ENCODE results near the gene ARID1B.

GRCh38 chr6:157258878-157259277 lies 481.7 kb downstream of the ARID1B start:
- TF ChIP-seq, protein P1, sequence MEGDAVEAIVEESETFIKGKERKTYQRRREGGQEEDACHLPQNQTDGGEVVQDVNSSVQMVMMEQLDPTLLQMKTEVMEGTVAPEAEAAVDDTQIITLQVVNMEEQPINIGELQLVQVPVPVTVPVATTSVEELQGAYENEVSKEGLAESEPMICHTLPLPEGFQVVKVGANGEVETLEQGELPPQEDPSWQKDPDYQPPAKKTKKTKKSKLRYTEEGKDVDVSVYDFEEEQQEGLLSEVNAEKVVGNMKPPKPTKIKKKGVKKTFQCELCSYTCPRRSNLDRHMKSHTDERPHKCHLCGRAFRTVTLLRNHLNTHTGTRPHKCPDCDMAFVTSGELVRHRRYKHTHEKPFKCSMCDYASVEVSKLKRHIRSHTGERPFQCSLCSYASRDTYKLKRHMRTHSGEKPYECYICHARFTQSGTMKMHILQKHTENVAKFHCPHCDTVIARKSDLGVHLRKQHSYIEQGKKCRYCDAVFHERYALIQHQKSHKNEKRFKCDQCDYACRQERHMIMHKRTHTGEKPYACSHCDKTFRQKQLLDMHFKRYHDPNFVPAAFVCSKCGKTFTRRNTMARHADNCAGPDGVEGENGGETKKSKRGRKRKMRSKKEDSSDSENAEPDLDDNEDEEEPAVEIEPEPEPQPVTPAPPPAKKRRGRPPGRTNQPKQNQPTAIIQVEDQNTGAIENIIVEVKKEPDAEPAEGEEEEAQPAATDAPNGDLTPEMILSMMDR (IDR thresholded peaks at IDR 0.05; ENCODE audit: low read depth, low read length, missing input control): no peak
- TF ChIP-seq MAX (IDR thresholded peaks at IDR 0.05) (no peak), YY1 (IDR thresholded peaks at IDR 0.05) (no peak), NR2F2 (IDR thresholded peaks at IDR 0.05) (no peak), RXRA (IDR thresholded peaks at IDR 0.05) (no peak), FOXA1 (IDR thresholded peaks at IDR 0.05) (no peak), EGR1 (IDR thresholded peaks at IDR 0.05; ENCODE audit: low read depth in 2 of 2) (no peak), TAF1 (conservative IDR thresholded peaks at IDR 0.05) (no peak), SP1 (IDR thresholded peaks at IDR 0.05) (no peak)
- TF ChIP-seq, protein P2, sequence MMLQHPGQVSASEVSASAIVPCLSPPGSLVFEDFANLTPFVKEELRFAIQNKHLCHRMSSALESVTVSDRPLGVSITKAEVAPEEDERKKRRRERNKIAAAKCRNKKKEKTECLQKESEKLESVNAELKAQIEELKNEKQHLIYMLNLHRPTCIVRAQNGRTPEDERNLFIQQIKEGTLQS (IDR thresholded peaks at IDR 0.05): no peak
- TF ChIP-seq, protein P3, sequence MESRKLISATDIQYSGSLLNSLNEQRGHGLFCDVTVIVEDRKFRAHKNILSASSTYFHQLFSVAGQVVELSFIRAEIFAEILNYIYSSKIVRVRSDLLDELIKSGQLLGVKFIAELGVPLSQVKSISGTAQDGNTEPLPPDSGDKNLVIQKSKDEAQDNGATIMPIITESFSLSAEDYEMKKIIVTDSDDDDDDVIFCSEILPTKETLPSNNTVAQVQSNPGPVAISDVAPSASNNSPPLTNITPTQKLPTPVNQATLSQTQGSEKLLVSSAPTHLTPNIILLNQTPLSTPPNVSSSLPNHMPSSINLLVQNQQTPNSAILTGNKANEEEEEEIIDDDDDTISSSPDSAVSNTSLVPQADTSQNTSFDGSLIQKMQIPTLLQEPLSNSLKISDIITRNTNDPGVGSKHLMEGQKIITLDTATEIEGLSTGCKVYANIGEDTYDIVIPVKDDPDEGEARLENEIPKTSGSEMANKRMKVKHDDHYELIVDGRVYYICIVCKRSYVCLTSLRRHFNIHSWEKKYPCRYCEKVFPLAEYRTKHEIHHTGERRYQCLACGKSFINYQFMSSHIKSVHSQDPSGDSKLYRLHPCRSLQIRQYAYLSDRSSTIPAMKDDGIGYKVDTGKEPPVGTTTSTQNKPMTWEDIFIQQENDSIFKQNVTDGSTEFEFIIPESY (IDR thresholded peaks at IDR 0.05): no peak
- TF ChIP-seq, protein P4, sequence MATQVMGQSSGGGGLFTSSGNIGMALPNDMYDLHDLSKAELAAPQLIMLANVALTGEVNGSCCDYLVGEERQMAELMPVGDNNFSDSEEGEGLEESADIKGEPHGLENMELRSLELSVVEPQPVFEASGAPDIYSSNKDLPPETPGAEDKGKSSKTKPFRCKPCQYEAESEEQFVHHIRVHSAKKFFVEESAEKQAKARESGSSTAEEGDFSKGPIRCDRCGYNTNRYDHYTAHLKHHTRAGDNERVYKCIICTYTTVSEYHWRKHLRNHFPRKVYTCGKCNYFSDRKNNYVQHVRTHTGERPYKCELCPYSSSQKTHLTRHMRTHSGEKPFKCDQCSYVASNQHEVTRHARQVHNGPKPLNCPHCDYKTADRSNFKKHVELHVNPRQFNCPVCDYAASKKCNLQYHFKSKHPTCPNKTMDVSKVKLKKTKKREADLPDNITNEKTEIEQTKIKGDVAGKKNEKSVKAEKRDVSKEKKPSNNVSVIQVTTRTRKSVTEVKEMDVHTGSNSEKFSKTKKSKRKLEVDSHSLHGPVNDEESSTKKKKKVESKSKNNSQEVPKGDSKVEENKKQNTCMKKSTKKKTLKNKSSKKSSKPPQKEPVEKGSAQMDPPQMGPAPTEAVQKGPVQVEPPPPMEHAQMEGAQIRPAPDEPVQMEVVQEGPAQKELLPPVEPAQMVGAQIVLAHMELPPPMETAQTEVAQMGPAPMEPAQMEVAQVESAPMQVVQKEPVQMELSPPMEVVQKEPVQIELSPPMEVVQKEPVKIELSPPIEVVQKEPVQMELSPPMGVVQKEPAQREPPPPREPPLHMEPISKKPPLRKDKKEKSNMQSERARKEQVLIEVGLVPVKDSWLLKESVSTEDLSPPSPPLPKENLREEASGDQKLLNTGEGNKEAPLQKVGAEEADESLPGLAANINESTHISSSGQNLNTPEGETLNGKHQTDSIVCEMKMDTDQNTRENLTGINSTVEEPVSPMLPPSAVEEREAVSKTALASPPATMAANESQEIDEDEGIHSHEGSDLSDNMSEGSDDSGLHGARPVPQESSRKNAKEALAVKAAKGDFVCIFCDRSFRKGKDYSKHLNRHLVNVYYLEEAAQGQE (IDR thresholded peaks at IDR 0.05): no peak

Measured in liver (tissue), 3 donors.